K562 (cell line): Measurements from ENCODE around the gene AUNIP. TPM values are rescaled to one million over a fixed set of nuclear protein-coding genes. Genes with fewer than 3 reads are reported as not detected.

Experiments
- BCL6 ChIP-seq: fragments of 250-450 bp; sonication (Bioruptor Pico); IDR thresholded peaks from 2 replicates; pipeline ENCODE4 v1.4.0; 2020
- ETS2 ChIP-seq: IDR thresholded peaks from 2 replicates; pipeline ENCODE4 v1.6.1; 2016; ENCODE audit warnings: borderline replicate concordance, missing genetic modification characterization, mild to moderate bottlenecking, moderate library complexity, missing compliant biosample characterization; ENCODE audit not compliant: poor library complexity, severe bottlenecking
- ETV5 ChIP-seq: sonication (generic); formaldehyde crosslinking; IDR thresholded peaks from 2 replicates; pipeline ENCODE4 v1.4.0; 2020; ENCODE audit warnings: low read depth, mild to moderate bottlenecking, missing genetic modification reagents
- FOXP1 ChIP-seq: sonication (generic); formaldehyde crosslinking; IDR thresholded peaks from 2 replicates; pipeline ENCODE4 v1.8.0; 2022; ENCODE audit warnings: mild to moderate bottlenecking, missing genetic modification reagents
- GABPA ChIP-seq: fragments of 200-800 bp; sonication (Bioruptor generic); conservative IDR thresholded peaks from 2 replicates; pipeline ENCODE4 v1.6.1; 2016; ENCODE audit warnings: low read depth, missing genetic modification characterization, missing compliant biosample characterization
- KDM4B ChIP-seq, 2 experiments: fragments of 450-650 bp in 1 of 2; sonication (generic) in 1 of 2; IDR thresholded peaks; 2 replicates each; pipeline ENCODE4 v1.6.1; 2016 to 2017; ENCODE audit warnings: borderline replicate concordance in 2 of 2, antibody characterized with exemption in 1 of 2, low read depth in 1 of 2, mild to moderate bottlenecking in 1 of 2
- NR2C2 ChIP-seq, 2 experiments: fragments of 200-800 bp in 1 of 2; sonication (Bioruptor generic) in 1 of 2; sonication (generic) in 1 of 2; formaldehyde crosslinking in 1 of 2; IDR thresholded peaks; 2 replicates each; pipeline versions ENCODE4 v1.6.1 to v1.8.0; 2016 to 2022; ENCODE audit warnings: mild to moderate bottlenecking in 1 of 2, missing compliant biosample characterization in 1 of 2, missing genetic modification characterization in 1 of 2, missing genetic modification reagents in 1 of 2
- PHB2 ChIP-seq: fragments of 450-650 bp; IDR thresholded peaks from 2 replicates; pipeline ENCODE4 v1.6.1; 2017; ENCODE audit warnings: low read depth
- SIN3A ChIP-seq, 2 experiments: fragments of 150-350 bp in 1 of 2; IDR thresholded peaks; 2 replicates each; pipeline ENCODE4 v1.6.1; 2011 to 2016; ENCODE audit warnings: borderline replicate concordance in 2 of 2, low read depth in 2 of 2, low read length in 2 of 2, mild to moderate bottlenecking in 2 of 2, moderate library complexity in 2 of 2; ENCODE audit not compliant: control insufficient read depth in 1 of 2
- TAF1 ChIP-seq: IDR thresholded peaks from 2 replicates; pipeline ENCODE4 v1.6.1; 2011; ENCODE audit warnings: mild to moderate bottlenecking, low read length, moderate library complexity; ENCODE audit not compliant: insufficient read depth, control insufficient read depth, severe bottlenecking; ENCODE audit errors: extremely low read depth
- ZNF277 ChIP-seq: fragments of 250-450 bp; sonication (Bioruptor Pico); IDR thresholded peaks from 2 replicates; pipeline ENCODE4 v1.8.0; 2022; ENCODE audit warnings: inconsistent platforms, mild to moderate bottlenecking, moderate library complexity, borderline replicate concordance
- ZNF57 ChIP-seq: fragments of 450-650 bp; formaldehyde crosslinking; IDR thresholded peaks from 2 replicates; pipeline ENCODE4 v1.4.0; 2020; ENCODE audit warnings: mild to moderate bottlenecking, moderate library complexity
- ZNF639 ChIP-seq, 2 experiments: fragments of 200-800 bp in 1 of 2; sonication (Bioruptor generic) in 1 of 2; sonication (generic) in 1 of 2; formaldehyde crosslinking in 1 of 2; IDR thresholded peaks in 1 of 2; conservative IDR thresholded peaks in 1 of 2; 2 replicates each; pipeline versions ENCODE4 v1.5.0 to v1.6.1; 2016 to 2020; ENCODE audit warnings: missing compliant biosample characterization in 1 of 2, missing genetic modification characterization in 1 of 2, missing genetic modification reagents in 1 of 2
- ZNF77 ChIP-seq: fragments of 250-450 bp; sonication (Bioruptor Pico); IDR thresholded peaks from 2 replicates; pipeline ENCODE4 v1.5.0; 2020
- polyA plus RNA-seq, 8 experiments: library from polyadenylated mRNA; depleted of rRNA in 4 of 8; stranded (reverse) in 5 of 8; unstranded in 3 of 8; fragments of >200 nt; fragmentation: Nextera tagmentation in 2 of 8; fragmentation: Illumina TruSeq in 1 of 8; extraction: Ambion mirVana in 2 of 8; extraction: Trizol in 1 of 8; gene quantifications; 2 replicates each; pipeline versions ENCODE4 v1.2.1 to v1.2.3, GENCODE V29; 2011 to 2014; ENCODE audit warnings: inconsistent platforms in 1 of 8, missing spikeins in 1 of 8
- total RNA-seq, 7 experiments: library from RNA; depleted of rRNA in 6 of 7; stranded (reverse); fragments of >200 nt in 6 of 7; fragmentation: Illumina TruSeq in 2 of 7; extraction: Trizol in 2 of 7; gene quantifications; 2 replicates each; pipeline versions ENCODE4 v1.2.1 to v1.2.3, GENCODE V29; 2011 to 2021; ENCODE audit warnings: low replicate concordance in 1 of 7
- TF ChIP-seq, protein P1 (sequence below): fragments of 150-350 bp; IDR thresholded peaks from 2 replicates; pipeline ENCODE4 v1.6.1; 2014; ENCODE audit warnings: low read depth, mild to moderate bottlenecking, low read length, borderline replicate concordance
- TF ChIP-seq, protein P2 (sequence below): sonication (generic); formaldehyde crosslinking; IDR thresholded peaks from 2 replicates; pipeline ENCODE4 v1.8.0; 2022; ENCODE audit warnings: mild to moderate bottlenecking, missing genetic modification reagents, borderline replicate concordance

AUNIP gene
- total and polyA plus RNA-seq, 9 of the 15 experiments (the other 6 are each of a cell fraction or from before 2014, with no cell fraction given): 12.1 to 53.8 (median 47.1) TPM

DNA sequence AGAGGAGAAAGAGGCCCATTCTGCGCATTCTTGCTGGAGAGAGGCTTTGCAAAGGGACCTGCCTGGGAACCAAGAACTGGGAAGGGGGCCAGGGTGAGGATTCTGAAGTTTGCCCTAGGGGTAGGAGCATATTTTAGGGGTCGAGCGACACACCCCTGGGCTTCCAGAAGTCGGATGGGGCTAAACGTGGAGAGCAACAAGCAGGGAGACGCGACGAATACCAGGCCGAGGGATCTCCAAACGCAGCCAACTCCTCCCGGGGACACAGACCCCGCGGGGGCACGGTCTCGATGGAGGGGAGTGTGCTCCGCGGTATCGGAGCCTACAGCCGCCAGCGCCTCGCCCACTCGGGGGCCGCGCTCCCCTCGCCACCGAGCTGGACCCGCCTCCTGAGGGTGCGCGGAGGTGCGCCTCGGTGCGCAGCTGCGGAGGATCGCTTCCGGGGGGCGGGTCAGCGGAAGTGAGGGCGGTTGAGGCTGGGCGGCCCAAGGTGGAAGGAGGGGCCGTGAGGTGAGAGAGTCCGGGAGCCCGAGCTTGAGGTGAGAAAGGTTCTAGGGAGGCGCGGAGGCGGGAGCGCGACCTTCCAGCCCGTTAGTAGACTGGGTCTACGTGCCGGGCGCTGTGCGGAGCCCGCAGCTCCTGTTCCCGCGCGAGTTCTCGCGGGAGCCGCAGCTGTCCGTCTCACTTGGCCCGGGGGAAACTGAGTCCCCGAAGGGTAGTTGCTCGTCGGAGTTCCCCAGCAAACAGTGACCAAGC is 39.6 kb downstream of the AUNIP start, which contains the start of gene MTFR1L (continued):
- TF ChIP-seq, protein P1, sequence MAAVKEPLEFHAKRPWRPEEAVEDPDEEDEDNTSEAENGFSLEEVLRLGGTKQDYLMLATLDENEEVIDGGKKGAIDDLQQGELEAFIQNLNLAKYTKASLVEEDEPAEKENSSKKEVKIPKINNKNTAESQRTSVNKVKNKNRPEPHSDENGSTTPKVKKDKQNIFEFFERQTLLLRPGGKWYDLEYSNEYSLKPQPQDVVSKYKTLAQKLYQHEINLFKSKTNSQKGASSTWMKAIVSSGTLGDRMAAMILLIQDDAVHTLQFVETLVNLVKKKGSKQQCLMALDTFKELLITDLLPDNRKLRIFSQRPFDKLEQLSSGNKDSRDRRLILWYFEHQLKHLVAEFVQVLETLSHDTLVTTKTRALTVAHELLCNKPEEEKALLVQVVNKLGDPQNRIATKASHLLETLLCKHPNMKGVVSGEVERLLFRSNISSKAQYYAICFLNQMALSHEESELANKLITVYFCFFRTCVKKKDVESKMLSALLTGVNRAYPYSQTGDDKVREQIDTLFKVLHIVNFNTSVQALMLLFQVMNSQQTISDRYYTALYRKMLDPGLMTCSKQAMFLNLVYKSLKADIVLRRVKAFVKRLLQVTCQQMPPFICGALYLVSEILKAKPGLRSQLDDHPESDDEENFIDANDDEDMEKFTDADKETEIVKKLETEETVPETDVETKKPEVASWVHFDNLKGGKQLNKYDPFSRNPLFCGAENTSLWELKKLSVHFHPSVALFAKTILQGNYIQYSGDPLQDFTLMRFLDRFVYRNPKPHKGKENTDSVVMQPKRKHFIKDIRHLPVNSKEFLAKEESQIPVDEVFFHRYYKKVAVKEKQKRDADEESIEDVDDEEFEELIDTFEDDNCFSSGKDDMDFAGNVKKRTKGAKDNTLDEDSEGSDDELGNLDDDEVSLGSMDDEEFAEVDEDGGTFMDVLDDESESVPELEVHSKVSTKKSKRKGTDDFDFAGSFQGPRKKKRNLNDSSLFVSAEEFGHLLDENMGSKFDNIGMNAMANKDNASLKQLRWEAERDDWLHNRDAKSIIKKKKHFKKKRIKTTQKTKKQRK: no peak
- TF ChIP-seq ZNF57 (CRISPR knock-in tag) (no peak), TAF1 (peak; percentile 85), BCL6 (no peak), ZNF77 (CRISPR knock-in tag) (no peak), ZNF639 (CRISPR knock-in tag; conservative IDR thresholded peaks at IDR 0.05 in 1 of 2, IDR thresholded peaks at IDR 0.05 in 1 of 2) (peak in 1 of 2 experiments; percentile 54; a peak in 1 of 4 replicates), ETV5 (peak; percentile 89), SIN3A (IDR thresholded peaks at IDR 0.05; ENCODE audit: borderline replicate concordance in 2 of 2, control insufficient read depth in 1 of 2, low read depth in 2 of 2, low read length in 2 of 2) (peak; percentile 69 to 84; a peak in 2 of 4 replicates), NR2C2 (CRISPR knock-in tag; IDR thresholded peaks at IDR 0.05) (peak; percentile 94), NR2C2 (tag; IDR thresholded peaks at IDR 0.05) (peak; percentile 99), ETS2 (tag) (no peak), ZNF277 (CRISPR knock-in tag) (no peak), FOXP1 (CRISPR knock-in tag) (peak; percentile 67; the same call in 1 of the 2 replicates), PHB2 (no peak), KDM4B (IDR thresholded peaks at IDR 0.05; ENCODE audit: borderline replicate concordance in 2 of 2, low read depth in 1 of 2) (peak in 1 of 2 experiments; percentile 69; a peak in 1 of 4 replicates), GABPA (tag) (peak; percentile 96)
- TF ChIP-seq, protein P2, sequence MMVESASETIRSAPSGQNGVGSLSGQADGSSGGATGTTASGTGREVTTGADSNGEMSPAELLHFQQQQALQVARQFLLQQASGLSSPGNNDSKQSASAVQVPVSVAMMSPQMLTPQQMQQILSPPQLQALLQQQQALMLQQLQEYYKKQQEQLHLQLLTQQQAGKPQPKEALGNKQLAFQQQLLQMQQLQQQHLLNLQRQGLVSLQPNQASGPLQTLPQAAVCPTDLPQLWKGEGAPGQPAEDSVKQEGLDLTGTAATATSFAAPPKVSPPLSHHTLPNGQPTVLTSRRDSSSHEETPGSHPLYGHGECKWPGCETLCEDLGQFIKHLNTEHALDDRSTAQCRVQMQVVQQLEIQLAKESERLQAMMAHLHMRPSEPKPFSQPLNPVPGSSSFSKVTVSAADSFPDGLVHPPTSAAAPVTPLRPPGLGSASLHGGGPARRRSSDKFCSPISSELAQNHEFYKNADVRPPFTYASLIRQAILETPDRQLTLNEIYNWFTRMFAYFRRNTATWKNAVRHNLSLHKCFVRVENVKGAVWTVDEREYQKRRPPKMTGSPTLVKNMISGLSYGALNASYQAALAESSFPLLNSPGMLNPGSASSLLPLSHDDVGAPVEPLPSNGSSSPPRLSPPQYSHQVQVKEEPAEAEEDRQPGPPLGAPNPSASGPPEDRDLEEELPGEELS (CRISPR knock-in tag): peak; percentile 73; the same call in 1 of the 2 replicates
